Thyroid gland (tissue), 4 donors: ENCODE measurements around the gene HDAC9.

Experiments
- POLR2A ChIP-seq, 2 donors: fragments of 450-650 bp; IDR thresholded peaks; one replicate each; pipeline ENCODE4 v1.6.1; 2017; ENCODE audit warnings: antibody characterized with exemption in 2 of 2, mild to moderate bottlenecking in 2 of 2, moderate library complexity in 1 of 2
- TF ChIP-seq, protein P1 (sequence below), 6 experiments: fragments of 200-600 bp in 3 of 6; fragments of 450-650 bp in 3 of 6; sonication (generic) in 3 of 6; IDR thresholded peaks; one replicate each; pipeline ENCODE4 v1.5.1; 2016 to 2019; ENCODE audit warnings: antibody characterized with exemption in 6 of 6, mild to moderate bottlenecking in 2 of 6, inconsistent platforms in 1 of 6, moderate library complexity in 1 of 6

DNA sequence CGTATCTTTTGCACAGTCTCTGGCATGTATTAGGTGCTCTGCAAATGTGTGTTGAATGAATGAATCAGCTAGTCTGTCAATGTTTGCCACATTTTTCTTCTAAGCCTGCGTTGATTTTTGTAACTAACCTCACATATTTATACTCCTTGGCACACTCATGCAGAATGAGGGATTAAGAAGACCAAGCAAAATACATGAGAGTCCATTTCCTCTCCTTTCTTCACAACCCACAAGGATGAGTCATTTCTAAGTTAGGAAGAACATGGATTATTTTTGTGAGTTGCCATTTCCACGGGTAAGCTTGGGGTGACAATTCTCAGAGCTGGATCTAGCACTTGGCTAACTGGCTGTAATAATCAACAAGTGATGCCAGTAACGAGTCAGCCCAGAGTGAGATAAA, 463.1 kb downstream of the HDAC9 start:
- TF ChIP-seq, protein P1, sequence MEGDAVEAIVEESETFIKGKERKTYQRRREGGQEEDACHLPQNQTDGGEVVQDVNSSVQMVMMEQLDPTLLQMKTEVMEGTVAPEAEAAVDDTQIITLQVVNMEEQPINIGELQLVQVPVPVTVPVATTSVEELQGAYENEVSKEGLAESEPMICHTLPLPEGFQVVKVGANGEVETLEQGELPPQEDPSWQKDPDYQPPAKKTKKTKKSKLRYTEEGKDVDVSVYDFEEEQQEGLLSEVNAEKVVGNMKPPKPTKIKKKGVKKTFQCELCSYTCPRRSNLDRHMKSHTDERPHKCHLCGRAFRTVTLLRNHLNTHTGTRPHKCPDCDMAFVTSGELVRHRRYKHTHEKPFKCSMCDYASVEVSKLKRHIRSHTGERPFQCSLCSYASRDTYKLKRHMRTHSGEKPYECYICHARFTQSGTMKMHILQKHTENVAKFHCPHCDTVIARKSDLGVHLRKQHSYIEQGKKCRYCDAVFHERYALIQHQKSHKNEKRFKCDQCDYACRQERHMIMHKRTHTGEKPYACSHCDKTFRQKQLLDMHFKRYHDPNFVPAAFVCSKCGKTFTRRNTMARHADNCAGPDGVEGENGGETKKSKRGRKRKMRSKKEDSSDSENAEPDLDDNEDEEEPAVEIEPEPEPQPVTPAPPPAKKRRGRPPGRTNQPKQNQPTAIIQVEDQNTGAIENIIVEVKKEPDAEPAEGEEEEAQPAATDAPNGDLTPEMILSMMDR (IDR thresholded peaks at IDR 0.05), result no peak
- TF ChIP-seq POLR2A (IDR thresholded peaks at IDR 0.05), result no peak
